Stimulated activated CD4-positive, alpha-beta T cell treated with anti-CD3 and anti-CD28 coated beads, Interleukin-4, amount 100 ng/mL, for 1 hour (primary cell): ENCODE measurements around the gene PRELID1.
"Not testable (repeated sequence)": the region's sequence is repeated elsewhere in the genome, so short reads cannot be mapped to it uniquely, and the experiment has no call there.

Experiments used
- DNase-seq: peaks from one replicate; pipeline ENCODE4 v3.0.0-alpha.2; 2020

PRELID1 gene

GRCh38 chr5:177336603-177337494 is 33.2 kb downstream of the PRELID1 start:
- no peak for DNase-seq

GRCh38 chr5:177338251-177339106 is 34.9 kb downstream of the PRELID1 start:
- DNase-seq = no peak

- no peak for DNase-seq
These were observed 35.6 kb downstream of the PRELID1 start for GRCh38 chr5:177339107-177339638.

- DNase-seq = not testable (repeated sequence)
These were observed 39.4 kb downstream of the PRELID1 start for GRCh38 chr5:177343000-177343399.

GRCh38 chr5:177343777-177344176 is 40.2 kb downstream of the PRELID1 start:
- DNase-seq = no peak

- DNase-seq = no peak
These were observed 41.3 kb downstream of the PRELID1 start for GRCh38 chr5:177344891-177345290.

- DNase-seq = no peak
These were observed 43.2 kb downstream of the PRELID1 start for GRCh38 chr5:177346820-177347219.

GRCh38 chr5:177347699-177348098 is 44.1 kb downstream of the PRELID1 start:
- DNase-seq = no peak

- no peak for DNase-seq
These were observed 45.7 kb downstream of the PRELID1 start for GRCh38 chr5:177349362-177349647.

- DNase-seq = no peak
These were observed 46.2 kb downstream of the PRELID1 start for GRCh38 chr5:177349762-177350161.

- DNase-seq = no peak
These were observed 47.3 kb downstream of the PRELID1 start for GRCh38 chr5:177350776-177351391.

- peak; percentile 87 for DNase-seq
These were observed 48.1 kb downstream of the PRELID1 start, which contains the start of gene LMAN2 for GRCh38 chr5:177351392-177352329. Gene LMAN2 (minus strand): TSS chr5:177351668. CDS start chr5:177351647, 21 bp downstream.

- DNase-seq = no peak
These were observed 49.5 kb downstream of the PRELID1 start for GRCh38 chr5:177353093-177353492.

- no peak for DNase-seq
These were observed 50.7 kb downstream of the PRELID1 start for GRCh38 chr5:177354256-177354655.

GRCh38 chr5:177354711-177355110 is 51.1 kb downstream of the PRELID1 start:
- DNase-seq = no peak

GRCh38 chr5:177355162-177355867 is 51.7 kb downstream of the PRELID1 start:
- no peak for DNase-seq

GRCh38 chr5:177355868-177356168 is 52.2 kb downstream of the PRELID1 start:
- DNase-seq = no peak
